Subcutaneous adipose tissue (tissue), 4 donors: Measurements from ENCODE around the gene ROBO1. TPM values are rescaled to one million over a fixed set of nuclear protein-coding genes. Genes with fewer than 3 reads are reported as not detected.

Experiments used
- CTCF ChIP-seq: fragments of 450-650 bp; IDR thresholded peaks from one replicate; pipeline ENCODE4 v1.5.1; 2016; ENCODE audit warnings: low read depth, mild to moderate bottlenecking, control low read depth, antibody characterized with exemption, moderate library complexity
- total RNA-seq, 4 donors: library from RNA; depleted of rRNA; stranded (reverse); fragments of >200 nt; gene quantifications; one replicate each; pipeline ENCODE4 v1.1.0, GENCODE V29; 2016

Gene ROBO1
- total RNA-seq, 4 donors from 2014 or later: 26.6 to 34.0 (median 30.8) TPM

- no peak for TF ChIP-seq CTCF
Measured at GRCh38 chr3:78701537-78701936, 1066.3 kb downstream of the ROBO1 start.

DNA sequence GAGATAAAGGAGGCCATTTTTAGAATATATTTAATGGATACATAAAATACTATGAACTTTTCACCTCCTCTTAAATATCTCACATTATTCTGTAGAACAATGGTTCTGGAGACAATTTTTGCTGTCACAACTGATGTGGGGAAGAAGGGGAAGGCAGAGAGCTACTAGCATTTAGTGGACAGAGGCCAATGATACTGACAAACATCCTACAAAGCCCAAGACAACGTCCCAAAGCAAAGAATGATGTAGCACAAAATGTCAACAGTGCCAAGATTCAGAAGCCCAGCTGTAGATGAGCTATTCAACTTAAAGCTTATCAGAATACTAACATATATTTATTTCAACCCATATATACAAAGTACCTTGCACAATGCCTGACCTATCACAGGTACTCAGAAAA is 1069.4 kb downstream of the ROBO1 start:
- no peak for TF ChIP-seq CTCF

DNA sequence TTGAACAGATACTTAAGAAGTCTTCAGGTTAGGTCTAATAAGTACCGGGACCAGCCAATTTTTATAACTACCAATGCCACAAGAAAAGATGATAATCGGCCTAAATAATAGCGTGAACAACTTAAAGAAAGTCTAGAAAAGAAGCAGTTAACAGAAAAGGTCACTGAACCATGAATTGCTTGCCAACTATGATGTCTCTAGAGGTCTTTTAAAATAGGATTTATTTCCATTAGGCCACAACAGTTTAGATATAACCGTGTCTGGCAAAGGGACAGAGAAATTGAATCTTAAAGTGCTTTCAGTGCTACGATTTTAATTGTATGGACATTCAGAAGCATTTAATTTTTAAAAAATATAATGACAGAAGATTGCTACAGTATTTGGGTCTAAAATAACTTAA is 1070.4 kb downstream of the ROBO1 start:
- no peak for TF ChIP-seq CTCF

DNA sequence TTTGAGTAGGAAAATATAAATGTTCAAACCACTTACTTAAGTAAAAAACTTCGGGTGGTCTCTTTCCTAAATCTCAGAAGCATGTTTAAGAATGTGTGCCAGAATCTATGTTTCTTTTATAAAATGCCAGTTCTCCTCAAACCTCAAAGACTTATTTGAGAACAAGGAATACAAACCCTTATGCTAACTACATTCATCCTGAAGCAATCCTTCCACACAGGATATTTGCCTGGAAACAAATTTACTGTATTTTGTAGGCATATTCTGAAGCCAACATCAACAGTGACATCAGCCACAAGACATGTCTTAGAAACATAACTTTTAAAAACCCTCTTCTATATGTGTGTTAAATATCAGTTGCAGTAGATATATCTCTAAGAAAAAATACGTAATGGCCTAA is 1077.0 kb downstream of the ROBO1 start:
- no peak for TF ChIP-seq CTCF

DNA sequence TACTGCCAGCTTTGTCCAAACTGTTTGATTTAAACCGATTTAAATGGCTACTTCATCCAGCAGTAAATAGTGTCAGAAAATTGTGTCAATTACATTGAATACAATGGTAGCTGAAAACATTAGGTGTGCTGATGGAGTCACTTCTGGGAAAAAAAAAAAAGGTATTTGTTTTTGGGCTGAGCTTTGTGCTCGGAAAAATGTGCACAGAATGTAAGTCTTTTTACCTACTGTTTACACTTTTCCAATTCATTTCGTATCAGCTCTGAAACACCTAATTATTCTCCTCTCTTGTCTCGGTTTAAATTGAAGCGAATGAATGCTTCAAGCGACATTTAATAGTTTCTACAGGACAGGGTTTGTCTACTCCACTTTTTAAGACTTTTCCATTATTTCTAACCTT is 1078.4 kb downstream of the ROBO1 start:
- no peak for TF ChIP-seq CTCF

DNA sequence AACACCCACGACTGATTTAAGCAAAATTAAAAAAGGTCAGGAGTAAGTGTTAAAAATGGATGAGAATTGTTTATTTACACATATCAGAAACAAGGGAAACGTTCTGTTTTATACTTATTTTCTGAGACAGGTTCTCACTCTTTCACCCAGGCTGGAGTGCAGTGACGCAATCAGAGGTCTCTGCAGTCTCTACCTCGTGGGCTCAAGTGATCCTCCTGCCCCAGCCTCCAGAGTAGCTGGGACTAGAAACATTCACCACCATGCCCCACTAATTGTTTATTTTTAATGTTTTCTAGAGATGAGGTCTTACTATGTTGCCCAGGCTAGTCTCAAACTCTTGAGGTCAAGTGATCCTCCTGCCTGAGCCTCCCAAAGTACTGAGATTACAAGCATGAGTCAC is 1080.3 kb downstream of the ROBO1 start:
- TF ChIP-seq CTCF: no peak

- no peak for TF ChIP-seq CTCF
Measured at GRCh38 chr3:78683284-78683683, 1084.5 kb downstream of the ROBO1 start.

DNA sequence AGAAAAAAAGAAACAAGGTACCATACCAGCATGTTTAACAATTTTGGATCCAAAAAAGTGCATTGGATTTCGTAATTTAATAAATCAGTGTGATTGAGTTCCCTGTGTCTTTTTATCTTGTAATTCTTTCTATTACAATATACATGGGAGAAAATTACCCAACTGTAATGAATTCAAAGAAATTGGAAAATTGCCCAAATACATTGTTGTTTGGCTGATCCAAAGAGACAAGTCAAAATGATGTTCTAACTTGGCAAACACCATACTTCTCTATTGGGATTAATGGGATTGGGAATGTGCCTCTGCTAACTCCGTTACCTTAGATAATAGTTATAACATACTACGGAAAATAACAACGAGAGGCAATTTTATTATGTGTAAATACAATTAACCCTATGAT is 1097.1 kb downstream of the ROBO1 start:
- no peak for TF ChIP-seq CTCF
